ENCODE data around the gene MRPL53.

DNA sequence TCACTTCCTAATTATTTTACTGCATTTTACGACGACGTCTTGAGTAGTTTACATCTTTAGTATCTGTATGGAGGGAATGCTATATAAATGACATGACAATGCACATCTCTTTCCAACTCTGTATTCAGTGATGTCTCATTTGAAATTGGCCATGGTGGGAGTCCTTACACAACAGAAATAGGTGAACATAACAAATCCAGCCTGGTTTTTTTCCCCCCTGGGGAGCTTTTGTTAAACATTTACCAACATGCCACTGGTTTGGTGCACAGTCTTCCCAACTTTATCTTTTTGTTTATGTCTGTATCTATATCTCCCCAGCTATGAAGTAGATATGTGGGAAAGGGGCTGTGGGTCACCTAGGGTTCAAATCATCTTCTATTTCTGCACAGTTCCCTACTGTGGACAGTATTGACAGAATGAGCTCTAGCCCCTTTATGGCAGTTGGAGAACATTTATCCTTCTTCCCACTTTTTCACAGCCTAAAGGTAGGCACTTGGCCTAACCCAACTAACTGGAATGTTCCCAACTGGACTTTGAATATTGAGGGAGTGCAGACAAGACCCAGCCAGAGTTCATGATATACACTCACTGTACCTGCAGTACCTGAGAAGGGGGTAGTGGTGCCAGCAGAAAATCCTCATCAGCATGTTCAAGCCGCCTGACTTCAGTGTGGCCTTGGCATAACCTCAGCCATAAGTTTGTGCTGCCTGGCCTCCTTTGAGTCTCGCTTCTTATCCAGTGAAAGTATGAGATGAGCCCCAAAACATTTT is 25.1 kb downstream of the MRPL53 start:
- TF ChIP-seq, protein P1, sequence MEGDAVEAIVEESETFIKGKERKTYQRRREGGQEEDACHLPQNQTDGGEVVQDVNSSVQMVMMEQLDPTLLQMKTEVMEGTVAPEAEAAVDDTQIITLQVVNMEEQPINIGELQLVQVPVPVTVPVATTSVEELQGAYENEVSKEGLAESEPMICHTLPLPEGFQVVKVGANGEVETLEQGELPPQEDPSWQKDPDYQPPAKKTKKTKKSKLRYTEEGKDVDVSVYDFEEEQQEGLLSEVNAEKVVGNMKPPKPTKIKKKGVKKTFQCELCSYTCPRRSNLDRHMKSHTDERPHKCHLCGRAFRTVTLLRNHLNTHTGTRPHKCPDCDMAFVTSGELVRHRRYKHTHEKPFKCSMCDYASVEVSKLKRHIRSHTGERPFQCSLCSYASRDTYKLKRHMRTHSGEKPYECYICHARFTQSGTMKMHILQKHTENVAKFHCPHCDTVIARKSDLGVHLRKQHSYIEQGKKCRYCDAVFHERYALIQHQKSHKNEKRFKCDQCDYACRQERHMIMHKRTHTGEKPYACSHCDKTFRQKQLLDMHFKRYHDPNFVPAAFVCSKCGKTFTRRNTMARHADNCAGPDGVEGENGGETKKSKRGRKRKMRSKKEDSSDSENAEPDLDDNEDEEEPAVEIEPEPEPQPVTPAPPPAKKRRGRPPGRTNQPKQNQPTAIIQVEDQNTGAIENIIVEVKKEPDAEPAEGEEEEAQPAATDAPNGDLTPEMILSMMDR (IDR thresholded peaks at IDR 0.05; ENCODE audit: insufficient read depth, low read length) = no peak
- TF ChIP-seq POLR2AphosphoS5 (IDR thresholded peaks at IDR 0.05; ENCODE audit: low read depth) (no peak), GABPA (IDR thresholded peaks at IDR 0.05; ENCODE audit: low read depth) (no peak)
